Osteoblast (primary cell): ENCODE results near the gene SMAD4. TPM values are rescaled to one million over a fixed set of nuclear protein-coding genes. Genes with fewer than 3 reads are reported as not detected.

ENCODE experiments used
- DNase-seq: peaks from one replicate; pipeline ENCODE4 v3.0.0; 2011; ENCODE audit warnings: low spot score, mixed read lengths; ENCODE audit not compliant: insufficient read length; ENCODE audit errors: missing footprints
- H2AFZ ChIP-seq: 2 replicates; pipeline ENCODE4 v1.6.0; 2011; ENCODE audit warnings: mild to moderate bottlenecking, low read length
- H3K27ac ChIP-seq: 2 replicates; pipeline ENCODE4 v1.5.1; 2011; ENCODE audit warnings: mild to moderate bottlenecking, low read depth, low read length, moderate library complexity
- H3K27me3 ChIP-seq: 2 replicates; pipeline ENCODE4 v1.6.0; 2012; ENCODE audit warnings: mild to moderate bottlenecking, control low read depth, inconsistent platforms, low read length, moderate library complexity; ENCODE audit not compliant: insufficient read depth
- H3K36me3 ChIP-seq: 2 replicates; pipeline ENCODE4 v1.5.1; 2011; ENCODE audit warnings: mild to moderate bottlenecking, low read length, control low read depth, moderate library complexity; ENCODE audit not compliant: insufficient read depth
- H3K4me1 ChIP-seq: 2 replicates; pipeline ENCODE4 v1.5.1; 2011; ENCODE audit warnings: mild to moderate bottlenecking, low read length, control low read depth, moderate library complexity; ENCODE audit not compliant: insufficient read depth
- H3K4me2 ChIP-seq: 2 replicates; pipeline ENCODE4 v1.6.0; 2011; ENCODE audit warnings: mild to moderate bottlenecking, low read length; ENCODE audit not compliant: insufficient read depth
- H3K4me3 ChIP-seq: fragments of 200-600 bp; sonication (generic); 3 replicates; pipeline ENCODE4 v1.5.1; 2012; ENCODE audit warnings: mild to moderate bottlenecking, low read length, inconsistent platforms; ENCODE audit not compliant: insufficient read depth
- H3K79me2 ChIP-seq: 2 replicates; pipeline ENCODE4 v1.6.0; 2012; ENCODE audit warnings: mild to moderate bottlenecking, low read length, control low read depth, inconsistent platforms; ENCODE audit not compliant: insufficient read depth
- H3K9me3 ChIP-seq: 2 replicates; pipeline ENCODE4 v1.5.1; 2011; ENCODE audit warnings: low read depth, low read length, control low read depth
- H4K20me1 ChIP-seq: 2 replicates; pipeline ENCODE4 v1.6.0; 2012; ENCODE audit warnings: mild to moderate bottlenecking, low read length, control low read depth; ENCODE audit not compliant: insufficient read depth
- total RNA-seq: library from RNA; depleted of rRNA; stranded (reverse); fragments of >200 nt; gene quantifications from 2 replicates; pipeline ENCODE4 v1.2.3, GENCODE V29; 2012
- TF ChIP-seq, protein P1 (sequence below): IDR thresholded peaks from 2 replicates; pipeline ENCODE4 v1.5.1; 2011; ENCODE audit warnings: mild to moderate bottlenecking, low read depth, low read length, moderate library complexity; ENCODE audit errors: extremely low read depth

The SMAD4 gene
- total RNA-seq, 1 donor = 121 TPM

DNA sequence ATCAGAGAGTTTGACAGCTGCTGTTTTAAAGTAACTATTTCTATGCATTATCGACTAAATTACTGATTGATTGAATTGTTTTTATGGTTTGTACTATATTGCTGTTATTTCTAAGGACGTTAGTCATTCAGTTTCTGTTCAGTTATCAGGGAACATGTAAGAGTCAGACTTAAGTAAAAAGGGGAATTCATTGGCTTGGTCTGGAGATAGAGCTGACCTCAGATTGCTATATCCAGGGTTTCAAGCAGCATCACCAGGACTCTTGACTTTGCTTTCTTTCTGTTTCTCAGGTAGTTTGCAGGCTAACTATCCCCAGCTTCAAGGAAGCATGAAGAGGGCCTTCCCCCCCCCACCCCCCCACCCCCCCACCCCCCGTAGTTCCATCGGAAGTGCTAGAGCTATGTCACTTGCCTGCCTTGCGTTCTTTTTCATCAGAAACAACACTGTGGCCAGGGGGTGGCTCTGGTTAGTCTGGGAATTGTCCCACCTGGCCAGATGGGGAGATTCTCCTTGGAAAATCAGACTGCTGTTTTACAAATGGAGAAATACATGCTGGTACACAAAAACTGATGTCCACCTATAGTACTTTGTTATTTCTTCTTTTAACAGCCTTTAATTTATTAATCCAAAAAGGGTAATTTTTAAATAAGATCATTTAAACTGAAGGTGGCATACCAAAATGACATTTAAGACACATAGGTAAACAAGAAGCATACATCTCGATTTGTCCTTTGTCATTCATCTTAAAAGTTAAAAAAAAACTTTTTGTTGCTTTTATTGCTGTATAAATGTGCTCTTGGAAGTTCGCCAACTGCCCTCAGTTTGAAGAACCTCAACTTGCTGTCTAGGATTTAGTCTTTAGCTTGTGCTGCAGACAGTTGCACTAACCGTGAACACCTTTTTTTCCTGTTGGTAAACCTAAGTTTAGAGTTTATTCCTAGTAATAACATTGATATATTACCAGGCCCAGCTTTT lies 9.4 kb downstream of the SMAD4 start:
- H3K4me3 ChIP-seq = no peak overlapping the region
- H3K4me2 ChIP-seq = no peak overlapping the region
- TF ChIP-seq, protein P1, sequence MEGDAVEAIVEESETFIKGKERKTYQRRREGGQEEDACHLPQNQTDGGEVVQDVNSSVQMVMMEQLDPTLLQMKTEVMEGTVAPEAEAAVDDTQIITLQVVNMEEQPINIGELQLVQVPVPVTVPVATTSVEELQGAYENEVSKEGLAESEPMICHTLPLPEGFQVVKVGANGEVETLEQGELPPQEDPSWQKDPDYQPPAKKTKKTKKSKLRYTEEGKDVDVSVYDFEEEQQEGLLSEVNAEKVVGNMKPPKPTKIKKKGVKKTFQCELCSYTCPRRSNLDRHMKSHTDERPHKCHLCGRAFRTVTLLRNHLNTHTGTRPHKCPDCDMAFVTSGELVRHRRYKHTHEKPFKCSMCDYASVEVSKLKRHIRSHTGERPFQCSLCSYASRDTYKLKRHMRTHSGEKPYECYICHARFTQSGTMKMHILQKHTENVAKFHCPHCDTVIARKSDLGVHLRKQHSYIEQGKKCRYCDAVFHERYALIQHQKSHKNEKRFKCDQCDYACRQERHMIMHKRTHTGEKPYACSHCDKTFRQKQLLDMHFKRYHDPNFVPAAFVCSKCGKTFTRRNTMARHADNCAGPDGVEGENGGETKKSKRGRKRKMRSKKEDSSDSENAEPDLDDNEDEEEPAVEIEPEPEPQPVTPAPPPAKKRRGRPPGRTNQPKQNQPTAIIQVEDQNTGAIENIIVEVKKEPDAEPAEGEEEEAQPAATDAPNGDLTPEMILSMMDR = no peak
- H3K27me3 ChIP-seq = no peaks in the 10 kb centered on the region
- no peak overlapping the region for H3K27ac ChIP-seq
- peaks cover 69% of the 10 kb centered on the region for H4K20me1 ChIP-seq
- no peak overlapping the region for H2AFZ ChIP-seq
- DNase-seq = no peak
- H3K79me2 ChIP-seq = peaks cover 99% of the 10 kb centered on the region
- no peaks in the 10 kb centered on the region for H3K9me3 ChIP-seq
- no peaks in the 10 kb centered on the region for H3K36me3 ChIP-seq
- peaks cover 18% of the 10 kb centered on the region for H3K4me1 ChIP-seq

DNA sequence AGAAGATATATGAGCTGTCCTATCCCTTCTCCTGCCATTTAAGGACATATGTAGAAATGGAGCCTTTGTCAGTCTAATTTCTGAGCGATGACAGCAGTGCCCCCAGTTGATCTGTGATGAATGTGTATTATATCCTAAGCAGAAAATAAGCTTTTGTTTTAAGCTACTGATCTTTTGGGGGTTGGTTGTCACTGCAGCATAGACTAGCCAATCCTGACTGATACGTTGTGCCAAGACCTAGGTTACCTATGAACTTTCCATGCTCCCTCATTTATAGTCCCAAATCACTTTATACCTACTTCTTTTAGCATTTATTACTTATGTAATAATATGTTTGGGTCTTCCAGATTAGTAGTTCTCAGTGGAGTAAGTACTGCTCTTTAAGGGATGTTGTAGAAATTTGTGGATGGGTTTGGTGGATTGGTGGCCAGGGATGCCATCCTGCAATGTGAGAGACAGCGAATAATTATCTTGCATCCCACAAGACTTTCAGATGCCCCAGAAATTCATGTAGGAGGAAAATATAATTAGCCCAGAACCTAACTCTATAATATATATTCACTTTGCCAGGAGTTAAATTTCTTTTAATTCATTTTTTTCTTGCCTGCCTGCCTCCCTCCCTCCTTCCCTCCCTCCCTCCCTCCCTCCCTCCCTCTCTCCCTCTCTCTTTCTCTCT lies 11.8 kb downstream of the SMAD4 start:
- Histone ChIP-seq H3K4me2 (no peak overlapping the region), H3K36me3 (no peaks in the 10 kb centered on the region), H3K27me3 (no peaks in the 10 kb centered on the region), H3K27ac (no peak overlapping the region), H2AFZ (no peak overlapping the region), H3K4me3 (no peak overlapping the region), H3K9me3 (no peaks in the 10 kb centered on the region), H3K79me2 (peaks cover 99% of the 10 kb centered on the region), H3K4me1 (peaks cover 21% of the 10 kb centered on the region), H4K20me1 (peaks cover 73% of the 10 kb centered on the region)
- no peak for DNase-seq
- TF ChIP-seq, protein P1 = no peak

DNA sequence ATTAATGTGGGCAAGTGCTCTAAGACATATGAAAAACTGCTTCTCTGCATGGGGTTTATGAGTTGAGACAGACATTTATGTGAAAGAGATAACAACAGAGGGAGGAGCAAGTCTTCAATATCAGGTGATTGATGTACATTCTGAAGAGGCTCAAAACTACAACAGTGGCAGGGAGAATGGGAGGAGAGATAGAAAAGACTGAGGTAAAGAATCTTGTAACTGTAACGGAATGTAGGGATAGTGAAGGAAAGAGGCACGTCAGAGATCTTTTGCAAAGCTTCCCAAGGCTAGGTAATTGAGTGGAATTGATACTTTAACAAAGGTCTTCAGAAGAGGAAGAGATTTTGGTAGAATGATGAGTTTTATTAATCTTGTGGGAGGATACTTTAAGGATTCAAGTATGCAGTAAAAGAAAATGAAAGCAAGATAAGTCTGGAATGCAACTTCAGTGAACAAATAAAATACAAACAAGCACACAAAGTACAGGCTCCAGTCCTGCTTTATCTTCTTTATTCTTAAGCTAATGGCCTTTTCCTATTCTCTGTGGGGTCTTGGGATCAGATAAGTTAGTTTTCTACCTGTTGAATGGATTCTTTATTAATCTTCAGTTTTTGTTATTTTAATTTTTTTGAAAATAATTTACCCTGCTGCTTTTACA lies 15.0 kb downstream of the SMAD4 start:
- no peaks in the 10 kb centered on the region for H3K9me3 ChIP-seq
- H3K27me3 ChIP-seq = no peaks in the 10 kb centered on the region
- DNase-seq = no peak
- peaks cover 93% of the 10 kb centered on the region for H3K79me2 ChIP-seq
- H3K27ac ChIP-seq = peak overlapping the region; percentile 15
- H3K4me1 ChIP-seq = peaks cover 6% of the 10 kb centered on the region
- peaks cover 23% of the 10 kb centered on the region for H3K36me3 ChIP-seq
- peak overlapping the region; percentile 37 for H3K4me3 ChIP-seq
- H3K4me2 ChIP-seq = peak overlapping the region; percentile 69
- H2AFZ ChIP-seq = no peak overlapping the region
- TF ChIP-seq, protein P1 = no peak
- H4K20me1 ChIP-seq = peaks cover 61% of the 10 kb centered on the region
